Activated T-cell treated with anti-CD3 and anti-CD28 coated beads, Interleukin-2, amount 50 U/mL, for 72 hours (primary cell): Measurements from ENCODE around the gene MAP2K3. TPM values are rescaled to one million over a fixed set of nuclear protein-coding genes. Genes with fewer than 3 reads are reported as not detected.

ENCODE experiments used
- ATAC-seq, 2 donors: fragments of 150-1000 bp; cut with Tn5 transposase; replicated peaks in 1 of 2; 2 replicates each; pipeline ENCODE4 v1.10.0; 2021; ENCODE audit warnings: moderate library complexity in 2 of 2, mild to moderate bottlenecking in 1 of 2
- DNase-seq, 2 donors: peaks; one replicate each; pipeline ENCODE4 v3.0.0; 2021 to 2022; ENCODE audit warnings: mixed read lengths in 1 of 2
- H3K27ac Mint-ChIP-seq: one replicate; pipeline ENCODE4 v1.8.0; 2022; ENCODE audit warnings: mild to moderate bottlenecking, moderate library complexity, mixed read lengths
- H3K27me3 Mint-ChIP-seq: one replicate; pipeline ENCODE4 v1.8.0; 2022; ENCODE audit warnings: low read depth, mixed read lengths
- H3K36me3 Mint-ChIP-seq, 2 donors: one replicate each; pipeline ENCODE4 v1.8.0; 2022; ENCODE audit warnings: mixed read lengths in 2 of 2, mild to moderate bottlenecking in 1 of 2; ENCODE audit not compliant: insufficient read depth in 2 of 2
- H3K4me1 Mint-ChIP-seq: one replicate; pipeline ENCODE4 v1.8.0; 2022; ENCODE audit warnings: low read depth, mixed read lengths
- H3K4me3 Mint-ChIP-seq, 2 donors: one replicate each; pipeline ENCODE4 v1.8.0; 2022; ENCODE audit warnings: mild to moderate bottlenecking in 2 of 2, mixed read lengths in 2 of 2, moderate library complexity in 2 of 2
- H3K9me3 Mint-ChIP-seq, 2 donors: one replicate each; pipeline ENCODE4 v1.8.0; 2022; ENCODE audit warnings: mixed read lengths in 2 of 2
- total RNA-seq, 2 donors: library from RNA; stranded (reverse); gene quantifications; one replicate each; pipeline ENCODE4 v1.2.3, GENCODE V29; 2022

Gene MAP2K3
- total RNA-seq, 2 donors from 2014 or later: 104 to 107 TPM

DNA sequence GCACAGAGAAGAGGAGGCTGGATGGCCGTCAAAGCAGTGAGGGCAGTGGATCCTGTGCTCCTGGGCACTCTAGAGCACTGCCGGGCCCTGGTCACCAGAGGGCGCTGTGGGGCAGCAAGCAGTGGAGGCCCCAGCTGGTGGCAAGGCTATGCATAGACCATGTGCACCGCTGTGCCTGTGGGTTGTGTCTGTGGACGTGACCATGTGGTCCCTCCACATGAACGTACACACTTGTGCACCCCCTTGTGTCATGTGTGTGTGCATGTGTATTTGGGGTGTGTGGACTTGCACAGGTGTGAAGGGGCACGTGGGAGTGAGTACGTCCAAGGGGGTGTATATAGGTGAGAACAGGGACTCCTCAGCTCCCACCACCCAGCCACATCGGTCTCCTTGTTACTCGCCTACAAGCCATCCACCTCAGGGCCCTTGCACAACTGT lies 4.4 kb upstream of the MAP2K3 start:
- peak; percentile 39 to 42 for ATAC-seq
- Mint-ChIP-seq H3K4me3 (no peak overlapping the region), H3K36me3 (peaks cover 0 to under 1% of the 10 kb centered on the region in 2 donors), H3K9me3 (no peaks in the 10 kb centered on the region), H3K27me3 (no peaks in the 10 kb centered on the region), H3K27ac (no peak overlapping the region), H3K4me1 (peaks cover 61% of the 10 kb centered on the region)
- peak; percentile 86 to 92 for DNase-seq

DNA sequence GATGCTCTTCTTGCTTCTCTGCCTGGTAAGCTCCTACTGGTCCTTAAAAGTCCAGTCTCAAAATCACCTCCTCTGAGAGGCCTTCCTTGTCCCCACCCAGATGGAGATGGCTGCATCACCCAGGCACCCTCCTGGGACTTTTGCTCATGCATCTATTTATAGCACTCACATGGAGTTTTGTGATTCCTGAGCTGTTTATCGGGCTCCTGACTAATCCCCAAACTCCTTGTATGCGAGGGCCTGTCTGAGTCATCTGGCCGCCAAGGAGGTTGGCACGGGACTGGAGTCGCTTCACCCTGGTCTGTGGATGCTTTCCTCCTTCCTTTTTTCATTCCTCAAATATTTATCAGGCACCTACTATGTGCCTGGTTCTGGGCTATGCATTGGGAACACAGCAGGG lies 2.3 kb upstream of the MAP2K3 start:
- DNase-seq: no peak
- Mint-ChIP-seq H3K27me3 (no peaks in the 10 kb centered on the region), H3K4me3 (peak overlapping the region; percentile 42 to 53), H3K27ac (no peak overlapping the region), H3K4me1 (peaks cover 58% of the 10 kb centered on the region), H3K36me3 (peaks cover 4 to 9% of the 10 kb centered on the region in 2 donors), H3K9me3 (no peaks in the 10 kb centered on the region)
- no peak for ATAC-seq

DNA sequence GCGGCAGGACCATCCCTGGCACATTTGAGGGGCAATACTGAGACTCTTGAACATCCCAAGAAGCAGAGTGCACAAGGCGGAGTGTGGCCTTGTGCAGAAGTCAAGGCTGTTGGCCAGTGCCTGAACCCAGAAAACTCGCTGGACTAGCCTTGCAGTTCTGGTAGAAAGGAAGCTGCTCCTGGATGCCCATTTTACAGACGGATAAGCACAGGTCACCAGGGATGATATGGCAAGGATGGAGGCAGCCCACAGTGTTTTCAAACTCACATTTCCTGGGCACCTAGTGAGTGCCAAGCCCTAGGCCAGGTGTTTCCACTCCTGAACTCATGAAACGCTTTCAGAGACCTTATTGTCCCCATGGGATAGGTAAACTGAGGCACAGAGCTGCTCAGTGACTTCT lies 1.7 kb upstream of the MAP2K3 start:
- H3K4me3 Mint-ChIP-seq: peak overlapping the region in 1 of 2 donors; percentile 42
- peaks cover 58% of the 10 kb centered on the region for H3K4me1 Mint-ChIP-seq
- no peaks in the 10 kb centered on the region for H3K27me3 Mint-ChIP-seq
- ATAC-seq: no peak
- H3K36me3 Mint-ChIP-seq: peaks cover 4 to 9% of the 10 kb centered on the region in 2 donors
- H3K9me3 Mint-ChIP-seq: no peaks in the 10 kb centered on the region
- no peak for DNase-seq
- H3K27ac Mint-ChIP-seq: peak overlapping the region; percentile 59

DNA sequence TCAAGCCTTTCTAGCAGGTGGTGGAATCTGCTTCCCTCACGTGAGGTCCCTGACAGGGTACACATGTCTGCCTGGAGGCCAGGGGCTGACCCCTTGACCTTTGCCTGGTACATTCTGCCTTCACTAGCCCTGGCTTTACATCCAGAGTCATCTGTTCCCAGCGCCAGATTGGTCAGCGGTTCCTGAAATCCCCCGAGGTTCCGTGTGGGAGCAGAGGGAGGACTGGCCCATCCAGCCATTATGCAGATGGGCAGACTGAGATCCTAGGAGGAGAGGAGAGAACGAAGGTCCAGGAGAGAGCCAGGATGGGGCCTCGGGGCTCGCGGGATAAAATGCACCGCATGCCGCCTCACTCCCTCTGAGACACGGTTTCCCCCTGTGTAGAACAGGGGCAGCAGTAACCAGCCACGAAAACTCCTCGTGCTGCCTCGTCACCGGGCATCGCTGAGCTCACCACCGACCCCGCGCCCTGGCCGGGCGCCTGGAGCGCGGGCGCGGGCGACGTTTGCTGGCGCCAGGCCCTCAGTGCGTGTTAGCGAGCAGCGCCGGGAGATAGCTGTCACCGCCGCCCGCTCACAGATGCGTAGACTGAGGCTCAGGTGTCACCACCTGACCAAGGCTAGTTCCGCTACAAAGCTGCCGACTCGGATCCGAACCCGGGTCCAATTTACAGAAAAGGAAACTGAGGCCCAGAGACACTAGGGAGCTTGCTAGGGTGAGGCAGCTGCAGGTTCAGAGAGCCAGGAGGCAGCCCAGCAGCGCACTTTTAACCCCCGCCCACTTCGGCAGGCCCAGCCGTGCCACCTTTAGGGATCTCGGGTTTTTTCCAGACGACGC lies 811 bp upstream of the MAP2K3 start:
- peaks cover 58% of the 10 kb centered on the region for H3K4me1 Mint-ChIP-seq
- H3K4me3 Mint-ChIP-seq: peak overlapping the region; percentile 96 to 98
- DNase-seq (peak in 1 of 2 donors; percentile 40), ATAC-seq (peak in 1 of 2 donors; percentile 5)
- H3K36me3 Mint-ChIP-seq: peaks cover 4 to 9% of the 10 kb centered on the region in 2 donors
- H3K27me3 Mint-ChIP-seq: no peaks in the 10 kb centered on the region
- no peak overlapping the region for H3K27ac Mint-ChIP-seq
- H3K9me3 Mint-ChIP-seq: no peaks in the 10 kb centered on the region

DNA sequence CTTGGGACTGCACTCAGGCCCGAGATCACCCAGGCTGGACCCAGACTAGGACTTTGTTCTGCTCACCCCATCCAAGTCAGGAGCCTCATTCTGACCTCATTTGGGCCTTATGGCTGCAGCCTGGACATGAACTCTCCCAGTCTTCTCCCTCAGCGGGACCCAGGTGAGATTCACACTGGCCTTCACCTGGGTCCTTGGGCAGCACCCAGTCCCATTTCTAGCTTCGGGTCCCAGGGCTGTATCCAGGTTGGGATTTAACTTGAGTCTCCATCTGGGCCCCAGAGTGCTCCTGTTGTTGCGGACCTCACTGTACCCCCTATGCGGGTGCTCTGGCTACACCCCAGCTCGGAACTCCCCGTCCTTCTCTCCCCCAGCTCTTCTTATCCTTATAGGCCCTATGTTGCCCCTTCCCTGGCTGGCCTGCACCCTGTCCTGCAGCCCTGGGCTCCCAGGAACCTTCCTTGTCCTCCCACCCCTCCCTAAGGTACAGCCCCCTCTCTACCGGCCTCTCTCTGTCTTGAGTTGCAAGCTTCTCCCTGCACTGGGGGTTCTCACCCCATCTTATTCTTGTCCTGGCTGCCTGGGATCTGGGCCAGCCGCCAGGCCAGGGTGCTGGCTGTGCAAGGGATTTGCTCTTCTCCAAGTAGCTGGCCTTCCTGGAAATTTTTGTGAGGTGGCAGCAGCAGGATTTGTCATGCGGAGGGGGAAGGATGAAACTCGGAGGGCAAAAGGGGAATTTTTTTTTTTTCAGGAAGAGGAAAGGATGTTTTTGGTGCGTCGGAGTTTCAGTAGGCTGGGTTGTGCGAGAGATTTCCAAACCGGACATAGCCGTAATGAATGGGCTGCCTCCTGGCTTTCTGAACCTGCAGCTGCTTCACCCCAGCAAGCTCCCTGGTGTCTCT lies 904 bp downstream of the MAP2K3 start:
- Mint-ChIP-seq H3K9me3 (no peaks in the 10 kb centered on the region), H3K27me3 (no peaks in the 10 kb centered on the region), H3K4me1 (peaks cover 47% of the 10 kb centered on the region), H3K4me3 (peak overlapping the region; percentile 96 to 98), H3K36me3 (peaks cover 4 to 10% of the 10 kb centered on the region in 2 donors), H3K27ac (peak overlapping the region; percentile 89)
- DNase-seq (peak; percentile 19 to 24), ATAC-seq (no peak)

DNA sequence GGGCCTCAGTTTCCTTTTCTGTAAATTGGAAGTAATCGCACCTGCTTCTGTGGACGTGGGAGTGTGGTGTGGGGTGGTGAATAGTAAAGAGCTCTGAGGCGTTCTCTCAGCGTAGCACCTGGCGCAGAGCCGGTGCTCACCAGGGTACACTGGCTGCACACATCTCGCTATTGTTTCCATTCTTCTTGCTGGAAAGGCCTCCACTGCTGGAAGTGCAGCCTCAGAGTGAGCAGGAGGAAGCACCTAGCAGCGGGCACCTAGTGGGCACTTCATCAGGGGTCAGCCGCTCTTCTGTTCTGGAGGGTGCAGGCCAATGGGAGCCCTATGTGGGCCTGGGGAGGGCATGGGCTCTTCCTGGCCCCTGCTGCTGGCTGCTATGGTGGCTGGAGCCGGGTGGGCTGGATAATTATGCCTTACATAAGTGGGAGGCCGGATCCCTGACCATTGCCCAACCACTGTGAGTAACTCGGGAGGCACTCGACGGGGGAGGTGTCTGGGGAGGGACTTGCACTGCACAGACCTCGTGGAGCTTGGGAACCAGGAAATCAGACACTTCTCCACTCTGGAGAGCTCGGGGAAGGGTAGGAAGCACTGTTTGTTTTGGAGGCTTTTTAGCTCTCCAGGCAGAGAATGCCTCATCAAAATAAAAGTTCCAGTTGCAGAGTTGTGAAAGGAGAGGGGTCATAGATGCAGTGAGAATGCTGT lies 1.7 kb downstream of the MAP2K3 start:
- peak overlapping the region; percentile 89 for H3K27ac Mint-ChIP-seq
- no peak for ATAC-seq
- H3K27me3 Mint-ChIP-seq: no peaks in the 10 kb centered on the region
- no peak for DNase-seq
- no peaks in the 10 kb centered on the region for H3K9me3 Mint-ChIP-seq
- peaks cover 50% of the 10 kb centered on the region for H3K4me1 Mint-ChIP-seq
- H3K4me3 Mint-ChIP-seq: peak overlapping the region; percentile 96 to 98
- peaks cover 4 to 14% of the 10 kb centered on the region in 2 donors for H3K36me3 Mint-ChIP-seq

DNA sequence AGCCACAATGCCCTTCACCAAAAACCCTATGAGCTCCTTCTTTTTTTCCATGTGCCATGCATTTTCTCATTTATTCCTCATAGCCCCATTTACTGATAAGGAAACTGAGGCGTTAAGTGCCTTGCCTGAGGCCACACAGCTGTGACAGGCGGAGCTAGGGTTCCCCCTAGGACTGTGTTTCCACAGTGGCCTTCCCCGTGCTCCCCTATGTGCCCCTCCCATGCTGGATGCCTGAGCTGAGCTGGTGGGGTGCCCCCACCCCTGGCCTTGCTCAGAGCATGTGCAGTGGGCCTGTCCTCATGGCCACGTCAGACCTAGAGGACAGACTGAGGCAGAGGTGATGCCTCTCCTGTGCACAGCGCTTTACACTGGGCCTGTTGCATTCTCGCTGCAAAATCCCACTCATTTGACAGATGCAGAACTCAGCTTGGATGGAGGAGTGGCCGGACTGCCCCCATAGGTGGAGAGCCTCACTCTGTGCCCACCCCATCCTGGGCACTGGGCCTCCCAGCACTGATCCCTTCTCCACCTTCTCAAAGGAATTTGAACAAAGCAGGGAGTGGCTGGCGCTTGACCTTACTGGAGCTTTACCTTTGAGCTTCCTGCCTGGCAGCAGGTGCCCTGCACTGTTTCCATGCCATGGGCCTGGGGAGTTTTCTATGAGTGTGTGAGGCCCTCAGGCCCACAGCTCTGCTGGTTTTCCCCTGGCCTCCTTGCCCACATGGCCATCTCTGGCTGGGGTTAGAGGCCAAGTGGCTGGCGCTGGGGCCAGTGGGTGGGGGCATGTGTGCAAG lies 2.6 kb downstream of the MAP2K3 start:
- H3K9me3 Mint-ChIP-seq: no peaks in the 10 kb centered on the region
- peak overlapping the region; percentile 89 for H3K27ac Mint-ChIP-seq
- DNase-seq: peak; percentile 50 to 59
- peak in 1 of 2 donors; percentile 4 for ATAC-seq
- peak overlapping the region; percentile 96 to 98 for H3K4me3 Mint-ChIP-seq
- H3K27me3 Mint-ChIP-seq: no peaks in the 10 kb centered on the region
- H3K36me3 Mint-ChIP-seq: peaks cover 4 to 14% of the 10 kb centered on the region in 2 donors
- peaks cover 46% of the 10 kb centered on the region for H3K4me1 Mint-ChIP-seq

DNA sequence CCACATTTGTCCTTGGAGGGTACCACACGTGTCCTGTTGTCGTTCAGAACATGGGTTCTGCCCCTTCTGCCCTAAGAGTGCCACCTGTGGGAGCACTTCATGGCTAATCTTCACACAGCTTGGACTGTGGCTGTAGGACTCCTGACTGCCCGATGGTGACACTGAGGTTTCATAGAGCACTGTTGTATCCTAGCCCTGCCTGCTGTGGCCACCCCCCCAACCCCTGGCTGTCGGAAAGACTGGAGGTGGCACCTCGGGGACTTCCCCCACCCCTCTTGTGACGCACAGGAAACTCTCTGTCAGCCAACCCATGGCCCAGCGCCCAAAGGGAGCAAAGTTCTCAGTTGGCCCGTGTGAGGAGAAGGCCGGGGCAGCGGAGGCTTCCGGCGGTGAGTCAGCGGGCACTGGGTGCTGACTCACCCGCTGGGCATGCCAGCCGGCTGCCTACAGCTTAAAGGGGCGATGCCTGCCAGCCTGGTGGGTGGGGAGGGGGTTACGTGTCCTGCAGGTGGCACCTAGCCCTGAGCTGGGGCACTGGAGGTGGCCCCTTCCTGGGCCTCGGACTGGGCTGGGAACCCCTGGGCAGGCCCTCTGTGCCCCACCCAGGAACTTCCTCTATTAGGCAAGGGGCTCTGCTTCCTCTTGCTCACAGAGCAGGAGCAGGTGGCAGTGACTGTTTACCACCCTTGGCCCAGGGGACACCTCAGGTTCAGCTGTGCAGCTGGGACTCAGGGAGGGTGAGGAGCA lies 3.4 kb downstream of the MAP2K3 start:
- no peaks in the 10 kb centered on the region for H3K9me3 Mint-ChIP-seq
- peak; percentile 74 for ATAC-seq
- H3K4me1 Mint-ChIP-seq: peaks cover 39% of the 10 kb centered on the region
- no peaks in the 10 kb centered on the region for H3K27me3 Mint-ChIP-seq
- H3K27ac Mint-ChIP-seq: peak overlapping the region; percentile 89
- peak; percentile 96 to 97 for DNase-seq
- peaks cover 9 to 20% of the 10 kb centered on the region in 2 donors for H3K36me3 Mint-ChIP-seq
- H3K4me3 Mint-ChIP-seq: peak overlapping the region; percentile 96 to 98

DNA sequence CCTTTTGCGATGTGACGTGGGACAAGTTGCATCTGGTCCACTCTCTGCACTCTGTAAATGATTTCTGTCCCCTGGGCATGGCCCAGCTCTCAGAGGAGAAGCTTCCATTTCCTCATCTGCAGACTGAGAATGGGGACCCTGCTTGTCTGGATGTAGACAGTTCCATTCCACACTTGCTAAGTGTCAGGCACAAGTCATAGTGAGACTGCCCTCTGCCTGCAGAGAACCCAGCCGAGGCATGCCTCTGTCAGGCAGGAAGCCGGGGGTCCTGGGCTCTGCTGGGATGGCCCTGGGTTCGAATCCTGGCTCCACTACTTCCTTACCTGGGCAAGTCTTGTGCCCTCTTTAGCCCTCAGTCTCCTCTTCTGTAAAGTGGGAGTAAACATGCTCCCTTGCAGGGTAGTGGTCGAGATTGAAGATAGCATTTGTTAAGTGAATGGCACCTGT lies 4.1 kb downstream of the MAP2K3 start:
- Mint-ChIP-seq H3K36me3 (peaks cover 9 to 20% of the 10 kb centered on the region in 2 donors), H3K9me3 (no peaks in the 10 kb centered on the region), H3K27me3 (no peaks in the 10 kb centered on the region), H3K4me3 (peak overlapping the region; percentile 96 to 98), H3K27ac (peak overlapping the region; percentile 75), H3K4me1 (peaks cover 38% of the 10 kb centered on the region)
- ATAC-seq: no peak
- DNase-seq: peak; percentile 45 to 49

DNA sequence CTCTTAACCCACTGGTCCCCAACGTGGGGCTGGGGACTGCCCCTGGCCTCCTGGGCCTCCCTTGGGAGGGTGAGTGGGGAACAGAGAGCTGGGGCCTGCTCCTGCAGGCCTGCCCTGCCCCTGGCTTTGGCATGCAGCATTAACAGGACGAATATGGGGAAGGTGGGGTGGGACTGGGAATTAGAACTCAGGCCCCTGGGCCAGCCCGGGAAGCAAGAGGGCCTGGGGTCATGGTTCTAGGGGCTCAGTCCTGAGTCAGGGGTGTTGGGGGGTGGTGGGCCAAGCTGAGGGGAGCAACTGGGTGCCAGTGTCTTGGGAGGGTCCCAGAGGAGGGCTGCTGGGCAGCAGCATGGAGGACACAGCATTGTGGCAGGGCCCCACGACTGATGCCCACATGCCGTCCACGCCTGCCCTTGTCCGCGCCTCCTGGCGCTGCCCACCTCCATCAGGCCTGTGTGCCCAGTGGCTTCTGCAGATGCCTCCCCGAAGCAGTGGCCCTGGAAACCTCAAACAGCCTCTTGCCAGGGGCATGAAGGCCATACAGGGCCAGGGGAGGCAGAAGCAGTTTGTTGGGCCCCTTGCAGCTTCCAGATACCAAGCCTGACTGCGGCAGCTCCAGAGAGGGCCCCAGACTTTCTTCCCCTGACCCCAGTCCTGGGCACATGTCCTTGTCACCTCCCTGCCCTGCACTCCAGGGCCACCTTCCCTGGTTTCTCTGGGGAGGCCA lies 4.8 kb downstream of the MAP2K3 start:
- Mint-ChIP-seq H3K4me3 (peak overlapping the region; percentile 96 to 98), H3K27ac (no peak overlapping the region), H3K36me3 (peaks cover 9 to 20% of the 10 kb centered on the region in 2 donors), H3K4me1 (peaks cover 38% of the 10 kb centered on the region), H3K9me3 (no peaks in the 10 kb centered on the region), H3K27me3 (no peaks in the 10 kb centered on the region)
- ATAC-seq (no peak), DNase-seq (no peak)
